ENCODE measurements around the gene ATRAID. TPM values are rescaled to one million over a fixed set of nuclear protein-coding genes. Genes with fewer than 3 reads are reported as not detected.

Gene ATRAID
- total and polyA plus RNA-seq, 2 of the 8 experiments (the other 6 are each of a cell fraction or from before 2014, with no cell fraction given) = 109 to 280 TPM

DNA sequence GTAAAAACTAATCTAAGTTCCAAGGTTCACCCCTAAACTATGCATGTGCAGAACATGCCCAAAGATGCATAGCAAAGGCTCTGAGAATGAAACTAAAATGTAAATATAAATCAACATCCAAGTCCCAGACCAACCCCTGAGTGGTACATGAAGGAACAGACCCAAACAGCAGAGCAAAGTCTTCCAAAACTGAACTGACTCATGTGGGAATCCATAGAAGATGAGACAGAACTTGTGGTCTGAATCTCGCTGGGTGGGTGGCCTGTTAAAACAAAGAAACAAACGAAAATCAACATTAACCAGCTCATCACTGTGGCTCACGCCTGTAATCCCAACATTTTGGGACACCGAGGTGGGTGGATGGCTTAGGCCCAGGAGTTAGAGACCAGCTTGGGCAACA, 29.5 kb upstream of the ATRAID start:
- Histone ChIP-seq H3K79me1 (ENCODE audit: low read depth, low read length) (no peaks in the 10 kb centered on the region), H4K91ac (replicated peaks; ENCODE audit: insufficient read length, low read length) (no peak overlapping the region), H3K56ac (replicated peaks; ENCODE audit: insufficient read length, low read depth, low read length) (no peak overlapping the region), H3K79me2 (ENCODE audit: control insufficient read depth in 1 of 2, insufficient read depth in 2 of 2, low read length in 2 of 2) (no peaks in the 10 kb centered on the region), H3K27ac (ENCODE audit: low read depth, low read length) (no peak overlapping the region), H4K5ac (ENCODE audit: insufficient read length, low read depth, low read length) (no peak overlapping the region), H3K36me3 (ENCODE audit: control insufficient read depth in 2 of 4, insufficient read depth in 4 of 4, low read length in 3 of 4) (no peaks in the 10 kb centered on the region), H3K14ac (ENCODE audit: insufficient read length) (no peak overlapping the region), H3K23ac (ENCODE audit: insufficient read length) (no peak overlapping the region), H3K9me3 (ENCODE audit: insufficient read depth in 2 of 2, low read depth in 1 of 2, low read length in 1 of 2) (no peaks in the 10 kb centered on the region), H2AK5ac (ENCODE audit: low read depth, low read length) (no peak overlapping the region), H4K20me1 (replicated peaks in 1 of 2; ENCODE audit: control insufficient read depth in 1 of 2, insufficient read depth in 2 of 2, low read length in 2 of 2) (no peaks in the 10 kb centered on the region), H4K8ac (ENCODE audit: extremely low read depth, insufficient read depth, low read length) (no peak overlapping the region), H3K4me3 (ENCODE audit: extremely low read depth in 1 of 4, insufficient read depth in 2 of 4, low read depth in 3 of 4, low read length in 4 of 4) (no peak overlapping the region), H2BK5ac (ENCODE audit: low read depth, low read length) (no peak overlapping the region), H2BK20ac (ENCODE audit: low read length) (no peak overlapping the region), H2BK12ac (ENCODE audit: low read depth, low read length) (no peak overlapping the region), H2BK15ac (ENCODE audit: low read length) (no peak overlapping the region), H3K4me1 (replicated peaks in 1 of 4; ENCODE audit: control insufficient read depth in 3 of 4, insufficient read depth in 4 of 4, low read length in 3 of 4) (no peaks in the 10 kb centered on the region), H3K27me3 (replicated peaks in 1 of 4; ENCODE audit: control insufficient read depth in 3 of 4, extremely low read depth in 1 of 4, insufficient read depth in 3 of 4, low read length in 3 of 4) (no peaks in the 10 kb centered on the region), H3K4me2 (ENCODE audit: insufficient read depth in 1 of 2, low read depth in 2 of 2, low read length in 2 of 2) (no peak overlapping the region), H3K18ac (ENCODE audit: extremely low read depth, low read length) (no peak overlapping the region), H3K4ac (replicated peaks; ENCODE audit: insufficient read length, low read depth, low read length) (no peak overlapping the region), H3K23me2 (ENCODE audit: low read depth, low read length) (no peaks in the 10 kb centered on the region), H2BK120ac (replicated peaks; ENCODE audit: low read depth, low read length) (no peak overlapping the region), H2AFZ (ENCODE audit: low read length) (0 out of 2 replicates have a peak overlapping the region, but pooled peaks have one; percentile 52), H3K9ac (replicated peaks in 1 of 4; ENCODE audit: extremely low read depth in 1 of 4, low read depth in 3 of 4, low read length in 3 of 4) (no peak overlapping the region)
- DNase-seq (ENCODE audit: low read depth in 1 of 2, low spot score in 2 of 2) (no peak), FAIRE-seq (no peak)
- CTCF ChIA-PET (ENCODE audit: partially characterized antibody) = interaction anchor here (0.9 to 4.5 kb wide), 7 partner anchors 9 to 220 kb away, joined by 3 to 33 read pairs (median 4); partner anchors contain the start of gene TRIM54
- WGBS, 2 experiments (ENCODE audit: extremely low coverage in 1 of 2, insufficient coverage in 1 of 2, insufficient read length in 1 of 2, insufficient replicate concordance in 2 of 2, low coverage in 1 of 2, low lambda C conversion rate in 2 of 2, missing lambda C conversion rate in 1 of 2) = 74% methylated on average over 4 of the region's 4 CpGs; no CpG with 5 or more reads in 1 of the 2 experiments
- POLR2A ChIA-PET (ENCODE audit: partially characterized antibody) = no interaction called here
- TF ChIP-seq ZNF274 (IDR thresholded peaks at IDR 0.05; ENCODE audit: borderline replicate concordance, extremely low read depth, low read length) (no peak), SP1 (IDR thresholded peaks at IDR 0.05; ENCODE audit: low read depth, low read length) (no peak), CBX5 (IDR thresholded peaks at IDR 0.05; ENCODE audit: low read depth, low read length) (no peak), FOSL1 (IDR thresholded peaks at IDR 0.05; ENCODE audit: insufficient read depth, low read depth, low read length) (no peak), POLR2A (IDR thresholded peaks at IDR 0.05; ENCODE audit: control extremely low read depth in 1 of 2, low read depth in 2 of 2, low read length in 2 of 2) (no peak), SAP30 (IDR thresholded peaks at IDR 0.05; ENCODE audit: insufficient read depth, insufficient replicate concordance, low read length) (no peak)
- TF ChIP-seq, protein P1, sequence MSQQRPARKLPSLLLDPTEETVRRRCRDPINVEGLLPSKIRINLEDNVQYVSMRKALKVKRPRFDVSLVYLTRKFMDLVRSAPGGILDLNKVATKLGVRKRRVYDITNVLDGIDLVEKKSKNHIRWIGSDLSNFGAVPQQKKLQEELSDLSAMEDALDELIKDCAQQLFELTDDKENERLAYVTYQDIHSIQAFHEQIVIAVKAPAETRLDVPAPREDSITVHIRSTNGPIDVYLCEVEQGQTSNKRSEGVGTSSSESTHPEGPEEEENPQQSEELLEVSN (IDR thresholded peaks at IDR 0.05) = no peak

Measured in H1 (cell line).